ENCODE measurements around the gene XCL2.
"Not testable (repeated sequence)": the region's sequence is repeated elsewhere in the genome, so short reads cannot be mapped to it uniquely, and the experiment has no call there.

The XCL2 gene

GRCh38 chr1:168555508-168556046 is 11.8 kb upstream of the XCL2 start:
- no peak for DNase-seq

GRCh38 chr1:168554603-168555483 is 11.0 kb upstream of the XCL2 start:
- DNase-seq: no peak

GRCh38 chr1:168553680-168554553 is 10.1 kb upstream of the XCL2 start:
- DNase-seq: no peak

- DNase-seq: no peak
Observed at GRCh38 chr1:168552961-168553360, 9.2 kb upstream of the XCL2 start.

- no peak for DNase-seq
Observed at GRCh38 chr1:168551688-168552087, 7.9 kb upstream of the XCL2 start.

- DNase-seq: no peak
Observed at GRCh38 chr1:168550971-168551370, 7.2 kb upstream of the XCL2 start.

- not testable (repeated sequence) for DNase-seq
Observed at GRCh38 chr1:168546553-168546895, 2.7 kb upstream of the XCL2 start.

- DNase-seq: not testable (repeated sequence)
Observed at GRCh38 chr1:168545678-168546552, 2.1 kb upstream of the XCL2 start.

- DNase-seq: not testable (repeated sequence)
Observed at GRCh38 chr1:168542978-168543377, 819 bp downstream of the XCL2 start.

- not testable (repeated sequence) for DNase-seq
Observed at GRCh38 chr1:168540798-168541197, 3.0 kb downstream of the XCL2 start.

- DNase-seq: no peak
Observed at GRCh38 chr1:168535536-168535935, 8.3 kb downstream of the XCL2 start.

GRCh38 chr1:168531615-168532345 is 12.0 kb downstream of the XCL2 start:
- DNase-seq: no peak

GRCh38 chr1:168529518-168529917 is 14.3 kb downstream of the XCL2 start:
- DNase-seq: no peak

- no peak for DNase-seq
Observed at GRCh38 chr1:168521401-168522000, 22.3 kb downstream of the XCL2 start.

GRCh38 chr1:168520832-168521231 is 23.0 kb downstream of the XCL2 start:
- DNase-seq: no peak

GRCh38 chr1:168520052-168520751 is 23.6 kb downstream of the XCL2 start:
- DNase-seq: no peak

GRCh38 chr1:168518813-168519212 is 25.0 kb downstream of the XCL2 start:
- DNase-seq: no peak

GRCh38 chr1:168518201-168518689 is 25.6 kb downstream of the XCL2 start:
- DNase-seq: no peak

GRCh38 chr1:168514455-168514854 is 29.3 kb downstream of the XCL2 start:
- DNase-seq: no peak

- no peak for DNase-seq
Observed at GRCh38 chr1:168513656-168514404, 30.0 kb downstream of the XCL2 start.
